ENCODE results near the gene STYK1. TPM values are rescaled to one million over a fixed set of nuclear protein-coding genes. Genes with fewer than 3 reads are reported as not detected.

STYK1 gene
- total RNA-seq, 1 donor from 2014 or later, result 4.6 TPM

DNA sequence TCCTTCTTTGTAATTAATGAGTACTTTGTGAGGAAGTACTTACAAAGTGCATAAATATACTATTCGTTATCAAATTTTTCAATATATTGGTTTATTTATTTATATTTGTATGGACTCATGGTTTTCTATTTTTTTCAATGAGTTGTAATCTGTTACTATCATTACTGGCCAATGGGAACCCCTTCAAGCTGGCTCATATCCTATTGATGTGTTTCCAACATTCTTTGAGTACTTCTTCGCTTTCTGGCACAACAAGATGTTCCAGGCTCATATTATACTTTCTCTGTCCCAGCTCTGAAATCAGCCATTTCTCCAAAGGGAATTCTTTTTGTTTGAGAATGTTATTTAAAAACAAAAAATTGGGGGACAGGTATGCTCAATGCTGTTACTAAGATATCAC is 31.8 kb upstream of the STYK1 start:
- DNase-seq (ENCODE audit: low read depth), result no peak
- no peak overlapping the region for H3K4me3 ChIP-seq (ENCODE audit: low read depth, low read length)

DNA sequence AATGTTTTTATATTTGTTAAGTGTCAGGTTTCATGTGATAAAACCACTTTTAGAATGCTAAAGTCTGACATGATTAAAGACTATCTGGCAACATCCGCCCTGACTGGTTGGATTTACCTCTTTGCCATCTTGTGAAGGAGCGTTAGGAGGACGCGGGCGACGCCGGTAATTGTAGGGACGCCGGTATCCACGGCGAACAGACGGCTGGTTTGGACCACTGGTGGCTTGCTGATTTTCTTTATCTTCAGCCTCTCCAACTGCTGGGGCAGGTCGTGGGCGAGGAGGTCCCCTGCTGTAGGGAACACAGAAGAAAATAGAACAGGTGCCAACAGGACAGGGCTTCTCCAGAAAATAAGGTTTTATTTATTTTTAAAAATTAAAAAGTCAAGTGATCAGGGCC is 28.0 kb upstream of the STYK1 start:
- TF ChIP-seq, protein P1, sequence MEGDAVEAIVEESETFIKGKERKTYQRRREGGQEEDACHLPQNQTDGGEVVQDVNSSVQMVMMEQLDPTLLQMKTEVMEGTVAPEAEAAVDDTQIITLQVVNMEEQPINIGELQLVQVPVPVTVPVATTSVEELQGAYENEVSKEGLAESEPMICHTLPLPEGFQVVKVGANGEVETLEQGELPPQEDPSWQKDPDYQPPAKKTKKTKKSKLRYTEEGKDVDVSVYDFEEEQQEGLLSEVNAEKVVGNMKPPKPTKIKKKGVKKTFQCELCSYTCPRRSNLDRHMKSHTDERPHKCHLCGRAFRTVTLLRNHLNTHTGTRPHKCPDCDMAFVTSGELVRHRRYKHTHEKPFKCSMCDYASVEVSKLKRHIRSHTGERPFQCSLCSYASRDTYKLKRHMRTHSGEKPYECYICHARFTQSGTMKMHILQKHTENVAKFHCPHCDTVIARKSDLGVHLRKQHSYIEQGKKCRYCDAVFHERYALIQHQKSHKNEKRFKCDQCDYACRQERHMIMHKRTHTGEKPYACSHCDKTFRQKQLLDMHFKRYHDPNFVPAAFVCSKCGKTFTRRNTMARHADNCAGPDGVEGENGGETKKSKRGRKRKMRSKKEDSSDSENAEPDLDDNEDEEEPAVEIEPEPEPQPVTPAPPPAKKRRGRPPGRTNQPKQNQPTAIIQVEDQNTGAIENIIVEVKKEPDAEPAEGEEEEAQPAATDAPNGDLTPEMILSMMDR (conservative IDR thresholded peaks at IDR 0.05; ENCODE audit: low read depth, low read length), result no peak
- no peak overlapping the region for H3K4me3 ChIP-seq (ENCODE audit: low read depth, low read length)
- DNase-seq (ENCODE audit: low read depth), result no peak

More for the DNA sequence above, 31.8 kb upstream of the STYK1 start:
- TF ChIP-seq, protein P1 (conservative IDR thresholded peaks at IDR 0.05; ENCODE audit: low read depth, low read length), result no peak

DNA sequence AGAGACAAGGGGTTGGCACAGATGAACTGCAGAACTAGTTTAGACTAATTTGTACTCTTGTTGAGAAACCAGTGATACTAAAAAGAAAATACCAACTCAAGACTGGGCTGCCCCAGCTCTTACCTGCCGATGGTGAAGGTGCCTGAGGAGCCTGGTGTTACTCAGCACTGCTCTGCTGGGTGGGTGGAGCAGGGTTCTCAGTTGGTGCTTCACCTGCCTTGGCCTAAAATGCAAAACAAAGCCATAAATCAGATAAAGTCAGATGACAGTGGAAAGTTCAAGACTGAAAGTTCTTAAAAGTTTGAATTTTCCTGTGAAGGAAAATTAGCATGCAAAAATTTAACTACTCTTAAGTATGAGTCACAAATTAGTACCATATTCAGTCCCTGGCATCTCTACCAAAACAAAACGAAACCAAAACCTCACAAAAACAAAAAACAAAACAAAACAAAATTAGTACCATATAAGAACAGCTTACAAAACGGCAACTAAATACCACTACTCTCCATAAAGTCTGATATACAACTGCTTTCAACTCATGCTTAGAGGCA is 27.4 kb upstream of the STYK1 start:
- TF ChIP-seq, protein P1 (conservative IDR thresholded peaks at IDR 0.05; ENCODE audit: low read depth, low read length), result no peak
- DNase-seq (ENCODE audit: low read depth), result no peak
- H3K4me3 ChIP-seq (ENCODE audit: low read depth, low read length), result no peak overlapping the region

DNA sequence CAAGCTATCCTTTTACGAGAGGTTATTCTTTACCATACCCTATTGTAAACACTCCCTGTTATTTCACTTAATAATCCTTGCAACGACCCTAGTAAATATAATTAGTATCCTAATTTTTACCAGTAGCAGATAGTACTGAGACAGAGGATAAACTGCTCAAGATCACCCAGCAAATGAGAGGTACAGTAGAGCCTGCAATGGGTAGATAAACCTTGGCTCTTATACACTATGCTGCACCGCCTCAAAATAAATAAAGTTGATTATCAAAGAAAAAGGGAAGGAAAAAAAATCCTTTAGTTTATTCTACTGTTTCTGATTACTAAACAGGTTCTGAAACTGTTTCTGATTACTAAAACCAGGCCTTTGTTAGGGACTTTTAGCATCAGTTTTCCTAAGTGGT is 26.7 kb upstream of the STYK1 start:
- TF ChIP-seq, protein P1 (conservative IDR thresholded peaks at IDR 0.05; ENCODE audit: low read depth, low read length), result no peak
- no peak for DNase-seq (ENCODE audit: low read depth)
- H3K4me3 ChIP-seq (ENCODE audit: low read depth, low read length), result no peak overlapping the region

DNA sequence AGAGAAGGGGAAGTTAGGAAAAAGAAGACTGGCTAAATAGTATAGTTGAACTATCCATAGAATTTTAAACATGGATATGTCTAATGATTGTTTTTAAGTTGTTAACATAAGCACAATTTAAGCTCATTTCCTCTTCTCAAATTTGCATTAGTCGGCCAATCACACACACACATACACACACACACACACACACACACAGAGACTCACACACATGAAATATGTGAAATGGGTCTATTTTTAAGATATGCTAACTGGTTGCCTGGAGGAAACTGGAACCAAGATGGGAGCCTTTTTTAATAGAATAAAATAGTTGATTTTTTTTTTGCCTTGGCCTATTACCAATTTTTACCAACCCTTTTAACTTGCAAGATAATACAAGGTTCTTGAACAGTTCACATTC is 24.0 kb upstream of the STYK1 start:
- no peak for DNase-seq (ENCODE audit: low read depth)
- TF ChIP-seq, protein P1 (conservative IDR thresholded peaks at IDR 0.05; ENCODE audit: low read depth, low read length), result no peak
- no peak overlapping the region for H3K4me3 ChIP-seq (ENCODE audit: low read depth, low read length)

DNA sequence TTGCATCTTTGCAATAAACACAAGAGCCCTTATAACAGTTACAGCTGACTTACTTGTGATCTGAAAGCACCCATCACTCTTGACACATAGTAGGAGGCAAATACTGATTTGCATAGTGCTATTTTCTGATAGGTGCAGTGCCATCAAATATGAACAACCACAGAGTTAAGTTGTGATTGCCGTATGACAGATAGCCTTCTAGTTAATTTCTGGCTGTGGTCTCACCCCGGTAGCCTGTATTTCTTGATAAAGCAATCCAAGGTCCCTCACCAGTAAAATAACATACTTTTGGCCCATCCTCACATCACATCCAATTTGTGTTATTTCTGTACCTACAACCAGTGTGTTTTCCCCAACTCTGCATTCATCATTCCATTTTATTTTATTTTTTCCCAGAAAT is 23.3 kb upstream of the STYK1 start:
- H3K4me3 ChIP-seq (ENCODE audit: low read depth, low read length), result no peak overlapping the region
- TF ChIP-seq, protein P1 (conservative IDR thresholded peaks at IDR 0.05; ENCODE audit: low read depth, low read length), result no peak
- DNase-seq (ENCODE audit: low read depth), result no peak

DNA sequence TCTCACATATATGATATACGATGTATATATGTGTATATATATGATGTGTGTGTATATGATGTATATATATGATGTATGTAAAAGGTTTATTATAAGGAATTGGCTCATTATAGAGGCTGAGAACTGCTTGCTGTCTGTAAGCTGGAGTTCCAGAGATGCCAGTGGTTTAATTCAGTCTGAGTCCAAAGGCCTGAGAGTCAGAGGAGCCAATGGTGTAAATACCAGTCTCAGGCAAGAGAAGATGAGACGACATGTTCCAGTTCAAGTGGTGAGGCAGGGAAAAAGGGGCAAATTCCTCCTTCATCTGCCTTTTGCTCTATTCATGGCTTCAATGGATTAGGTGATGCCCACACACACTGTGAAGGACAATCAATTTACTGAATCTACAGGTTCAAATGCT is 17.1 kb upstream of the STYK1 start:
- TF ChIP-seq, protein P1 (conservative IDR thresholded peaks at IDR 0.05; ENCODE audit: low read depth, low read length), result no peak
- H3K4me3 ChIP-seq (ENCODE audit: low read depth, low read length), result no peak overlapping the region
- no peak for DNase-seq (ENCODE audit: low read depth)
